NCI-H2171 treated with DMSO at 0.1 percent for 48 hours (cell line): ENCODE results near the gene FHIP2A.
"Not testable (repeated sequence)": the region's sequence is repeated elsewhere in the genome, so short reads cannot be mapped to it uniquely, and the experiment has no call there.

Experiments used
- DNase-seq: peaks from one replicate; lab custom pipeline; 2025; lab: John Stamatoyannopoulos, UW

FHIP2A gene

GRCh38 chr10:114815791-114816190 is 5.8 kb upstream of the FHIP2A start:
- DNase-seq: no peak

GRCh38 chr10:114816308-114816707 is 5.3 kb upstream of the FHIP2A start:
- DNase-seq: no peak

- no peak for DNase-seq
Measured at GRCh38 chr10:114819322-114819721, 2.3 kb upstream of the FHIP2A start.

GRCh38 chr10:114821915-114822443 is 399 bp downstream of the FHIP2A start:
- peak; percentile 36 for DNase-seq

- peak; percentile 15 for DNase-seq
Measured at GRCh38 chr10:114822444-114823076, 980 bp downstream of the FHIP2A start.

- DNase-seq: no peak
Measured at GRCh38 chr10:114823077-114823463, 1.5 kb downstream of the FHIP2A start.

- DNase-seq: no peak
Measured at GRCh38 chr10:114824391-114824790, 2.8 kb downstream of the FHIP2A start.

- no peak for DNase-seq
Measured at GRCh38 chr10:114825513-114826253, 4.1 kb downstream of the FHIP2A start.

- no peak for DNase-seq
Measured at GRCh38 chr10:114829160-114829909, 7.8 kb downstream of the FHIP2A start.

GRCh38 chr10:114831186-114831867 is 9.7 kb downstream of the FHIP2A start:
- DNase-seq: no peak

GRCh38 chr10:114837690-114838089 is 16.1 kb downstream of the FHIP2A start:
- DNase-seq: no peak

GRCh38 chr10:114839901-114840300 is 18.3 kb downstream of the FHIP2A start:
- no peak for DNase-seq

- no peak for DNase-seq
Measured at GRCh38 chr10:114845978-114846693, 24.6 kb downstream of the FHIP2A start.

- DNase-seq: not testable (repeated sequence)
Measured at GRCh38 chr10:114847517-114847916, 25.9 kb downstream of the FHIP2A start.

- no peak for DNase-seq
Measured at GRCh38 chr10:114849674-114850073, 28.1 kb downstream of the FHIP2A start.

GRCh38 chr10:114850126-114850525 is 28.5 kb downstream of the FHIP2A start:
- no peak for DNase-seq

GRCh38 chr10:114851336-114851735 is 29.8 kb downstream of the FHIP2A start:
- no peak for DNase-seq

- no peak for DNase-seq
Measured at GRCh38 chr10:114852197-114852596, 30.6 kb downstream of the FHIP2A start.

- DNase-seq: no peak
Measured at GRCh38 chr10:114854906-114855305, 33.3 kb downstream of the FHIP2A start.

- DNase-seq: no peak
Measured at GRCh38 chr10:114855776-114856543, 34.4 kb downstream of the FHIP2A start.
